Measurements from ENCODE around the gene SARDH. TPM values are rescaled to one million over a fixed set of nuclear protein-coding genes. Genes with fewer than 3 reads are reported as not detected.

Gene SARDH
- total RNA-seq, 1 experiment from 2014 or later: 5.3 TPM

GRCh38 chr9:133665096-133665495 is 73.1 kb downstream of the SARDH start:
- no CpG with 5 or more reads among the region's 13 CpGs for WGBS (ENCODE audit: extremely low coverage, insufficient read length, low lambda C conversion rate)
- TF ChIP-seq CTCF (conservative IDR thresholded peaks at IDR 0.05): no peak
- Histone ChIP-seq H2BK120ac (ENCODE audit: low read depth, low read length, poor library complexity, severe bottlenecking) (no peak overlapping the region), H2AFZ (ENCODE audit: low read length) (no peak overlapping the region), H3T11ph (ENCODE audit: low read length) (no peak overlapping the region), H3K4me1 (ENCODE audit: insufficient read depth, low read length) (no peaks in the 10 kb centered on the region), H3K23me2 (ENCODE audit: insufficient read length, low read depth, low read length, poor library complexity, severe bottlenecking) (no peaks in the 10 kb centered on the region), H2AK5ac (ENCODE audit: insufficient read length, low read length) (no peak overlapping the region), H4K5ac (ENCODE audit: insufficient read length, low read depth, low read length) (no peak overlapping the region), H3K79me2 (ENCODE audit: insufficient read depth, low read length) (no peaks in the 10 kb centered on the region), H4K91ac (ENCODE audit: insufficient read length, low read depth, low read length) (no peak overlapping the region), H2BK15ac (ENCODE audit: low read depth, low read length) (no peak overlapping the region), H4K20me1 (ENCODE audit: control insufficient read depth, insufficient read depth, insufficient read length) (no peaks in the 10 kb centered on the region), H3K4ac (ENCODE audit: low read depth, low read length) (no peak overlapping the region), H3K18ac (ENCODE audit: insufficient read length, low read depth, low read length) (no peak overlapping the region), H3K27ac (ENCODE audit: insufficient read length, low read depth, low read length) (no peak overlapping the region), H3K23ac (ENCODE audit: insufficient read length, low read depth, low read length) (no peak overlapping the region), H2BK5ac (ENCODE audit: insufficient read length, low read length) (no peak overlapping the region), H3K56ac (ENCODE audit: insufficient read length, low read depth, low read length) (no peak overlapping the region), H3K27me3 (ENCODE audit: insufficient read depth, low read length) (no peaks in the 10 kb centered on the region; the same call in 1 of the 2 replicates), H2BK12ac (ENCODE audit: insufficient read length, low read depth, low read length) (no peak overlapping the region), H3K4me2 (ENCODE audit: insufficient read depth, insufficient read length, low read length) (no peak overlapping the region), H4K8ac (replicated peaks; ENCODE audit: insufficient read length, low read depth, low read length) (no peak overlapping the region), H3K9ac (ENCODE audit: extremely low read depth, insufficient read length, low read length) (no peak overlapping the region), H3K14ac (ENCODE audit: insufficient read depth, low read length) (no peak overlapping the region), H3K79me1 (ENCODE audit: insufficient read depth, low read depth, low read length, poor library complexity, severe bottlenecking) (no peaks in the 10 kb centered on the region), H2BK20ac (ENCODE audit: low read depth, low read length, poor library complexity, severe bottlenecking) (no peak overlapping the region), H3K9me3 (ENCODE audit: control insufficient read depth, low read depth, low read length) (no peaks in the 10 kb centered on the region)
- no peak overlapping the region for H3K27ac Mint-ChIP-seq
- peaks cover 0 to 4% of the 10 kb centered on the region in 2 experiments; a peak in 2 of 5 replicates for H3K9me3 Mint-ChIP-seq
- H3K27me3 Mint-ChIP-seq (ENCODE audit: low read depth): peaks cover 27% of the 10 kb centered on the region
- DNase-seq: no peak
- H3K36me3 Mint-ChIP-seq (ENCODE audit: insufficient read depth in 1 of 3, low read depth in 3 of 3): peaks cover 0 to 4% (median 3%) of the 10 kb centered on the region in 3 experiments; a peak in 2 of 7 replicates
- H3K4me1 Mint-ChIP-seq: peaks cover 0 to 10% of the 10 kb centered on the region in 2 experiments; a peak in 2 of 4 replicates
- H3K4me3 Mint-ChIP-seq: no peak overlapping the region

Measured in H9 (cell line).